Activated CD4-positive, alpha-beta T cell treated with anti-CD3 and anti-CD28 coated beads, Interleukin-2, amount 10 ng/mL, durations not matched to agents 7 days and 5 days (primary cell): ENCODE measurements around the gene ARMH4. TPM values are rescaled to one million over a fixed set of nuclear protein-coding genes. Genes with fewer than 3 reads are reported as not detected.

Source experiments
- CTCF ChIA-PET: fragments of 350-600 bp; sonication (Branson Sonifier 250); formaldehyde crosslinking; loops from one replicate; lab custom pipeline; 2021; ENCODE audit warnings: antibody characterized with exemption; lab: Charles Lee
- POLR2A ChIA-PET: fragments of 350-600 bp; sonication (Branson Sonifier 250); formaldehyde crosslinking; loops from one replicate; lab custom pipeline; 2021; ENCODE audit warnings: antibody characterized with exemption; lab: Charles Lee
- DNase-seq: peaks from one replicate; pipeline ENCODE4 v3.0.0-alpha.2; 2020
- H3K27ac Mint-ChIP-seq: one replicate; pipeline ENCODE4 v1.8.0; 2021; ENCODE audit warnings: mild to moderate bottlenecking, moderate library complexity, mixed read lengths
- H3K27me3 Mint-ChIP-seq: one replicate; pipeline ENCODE4 v1.8.0; 2021; ENCODE audit warnings: mixed read lengths
- H3K36me3 Mint-ChIP-seq: one replicate; pipeline ENCODE4 v1.8.0; 2021; ENCODE audit warnings: low read depth, mixed read lengths
- H3K4me1 Mint-ChIP-seq: one replicate; pipeline ENCODE4 v1.8.0; 2021; ENCODE audit warnings: mixed read lengths
- H3K4me3 Mint-ChIP-seq: one replicate; pipeline ENCODE4 v1.8.0; 2021; ENCODE audit warnings: mild to moderate bottlenecking, moderate library complexity, mixed read lengths
- H3K9me3 Mint-ChIP-seq: one replicate; pipeline ENCODE4 v1.8.0; 2021; ENCODE audit warnings: mixed read lengths
- total RNA-seq, 2 experiments: library from RNA; stranded (reverse); gene quantifications; one replicate each; pipeline ENCODE4 v1.2.3, GENCODE V29; 2021

ARMH4 gene
- total RNA-seq, 2 experiments from 2014 or later, result 0.07 TPM; not detected in 1

- Mint-ChIP-seq H3K4me3 (no peak overlapping the region), H3K36me3 (no peaks in the 10 kb centered on the region), H3K27me3 (peaks cover 3% of the 10 kb centered on the region), H3K27ac (no peak overlapping the region), H3K9me3 (no peaks in the 10 kb centered on the region), H3K4me1 (no peaks in the 10 kb centered on the region)
- POLR2A ChIA-PET, result no interaction called here
- DNase-seq, result no peak
- CTCF ChIA-PET, result no interaction called here
Measured at GRCh38 chr14:58054100-58054499, 97.9 kb downstream of the ARMH4 start.

DNA sequence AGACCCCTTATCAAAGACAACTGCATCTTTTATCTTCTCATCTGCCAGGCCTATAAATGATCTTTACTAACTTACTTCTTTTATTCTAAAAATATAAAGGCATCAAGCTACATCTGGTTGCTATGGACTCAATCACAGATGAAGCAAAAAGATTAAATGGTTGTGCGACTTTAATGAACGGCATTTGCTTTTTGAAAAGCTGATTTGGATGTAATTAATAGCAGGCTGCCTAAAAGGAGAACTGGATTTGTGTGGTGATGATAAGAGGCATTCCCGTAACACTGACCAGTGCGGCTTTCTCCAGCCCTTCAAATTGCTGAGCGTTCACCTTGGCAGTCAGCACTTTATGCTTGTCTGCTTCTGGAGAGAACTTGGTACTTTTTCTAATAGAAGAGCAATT, 103.8 kb downstream of the ARMH4 start:
- H3K27ac Mint-ChIP-seq, result no peak overlapping the region
- no peaks in the 10 kb centered on the region for H3K4me1 Mint-ChIP-seq
- H3K9me3 Mint-ChIP-seq, result peaks cover 2% of the 10 kb centered on the region
- CTCF ChIA-PET, result no interaction called here
- no peaks in the 10 kb centered on the region for H3K27me3 Mint-ChIP-seq
- DNase-seq, result no peak
- no peak overlapping the region for H3K4me3 Mint-ChIP-seq
- H3K36me3 Mint-ChIP-seq, result no peaks in the 10 kb centered on the region
- POLR2A ChIA-PET, result no interaction called here

DNA sequence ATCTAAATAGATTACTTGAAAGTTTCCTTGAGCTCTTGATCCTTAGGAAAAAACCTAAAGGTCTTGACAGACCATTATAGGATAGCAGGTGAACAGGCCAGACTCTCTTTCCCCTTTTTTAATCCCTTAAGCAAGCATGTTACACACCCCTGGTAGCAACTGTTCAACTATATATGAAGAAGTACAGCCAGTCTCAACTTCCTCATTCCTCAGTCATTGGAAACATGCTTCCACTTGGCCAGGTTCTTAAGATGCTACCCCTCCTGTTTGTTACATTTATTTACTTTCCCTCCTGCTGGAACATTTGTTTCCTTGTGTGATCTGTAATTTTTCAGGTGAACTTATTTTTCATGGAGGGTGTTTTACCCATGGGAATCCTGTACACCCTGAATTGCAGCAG, 124.1 kb downstream of the ARMH4 start:
- no peaks in the 10 kb centered on the region for H3K27me3 Mint-ChIP-seq
- H3K27ac Mint-ChIP-seq, result no peak overlapping the region
- CTCF ChIA-PET, result no interaction called here
- H3K4me1 Mint-ChIP-seq, result no peaks in the 10 kb centered on the region
- no peak overlapping the region for H3K4me3 Mint-ChIP-seq
- POLR2A ChIA-PET, result no interaction called here
- H3K36me3 Mint-ChIP-seq, result no peaks in the 10 kb centered on the region
- no peaks in the 10 kb centered on the region for H3K9me3 Mint-ChIP-seq
- DNase-seq, result no peak

- no peaks in the 10 kb centered on the region for H3K4me1 Mint-ChIP-seq
- ChIA-PET POLR2A (no interaction called here), CTCF (no interaction called here)
- H3K27ac Mint-ChIP-seq, result no peak overlapping the region
- no peaks in the 10 kb centered on the region for H3K36me3 Mint-ChIP-seq
- no peak for DNase-seq
- no peaks in the 10 kb centered on the region for H3K27me3 Mint-ChIP-seq
- no peak overlapping the region for H3K4me3 Mint-ChIP-seq
- no peaks in the 10 kb centered on the region for H3K9me3 Mint-ChIP-seq
Measured at GRCh38 chr14:58026967-58027366, 125.0 kb downstream of the ARMH4 start.

DNA sequence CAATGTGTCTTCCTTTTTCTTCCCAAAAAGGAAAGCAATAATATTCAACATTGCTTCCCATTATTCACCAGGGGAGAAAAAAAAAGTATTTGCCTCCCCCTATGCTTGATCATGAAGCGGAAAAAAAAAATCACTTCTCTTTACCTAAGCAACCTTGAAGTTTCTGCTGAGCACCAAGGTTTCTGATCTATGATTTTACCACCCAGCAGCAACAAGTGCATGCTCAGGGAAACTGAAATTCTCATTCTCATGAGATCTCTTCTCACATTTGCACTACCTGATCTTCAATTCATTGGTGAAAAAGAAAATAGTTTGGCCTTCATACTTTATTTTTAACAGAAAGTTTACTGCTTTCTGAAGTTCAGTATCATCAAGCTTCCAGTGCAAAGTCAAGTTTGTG, 125.8 kb downstream of the ARMH4 start:
- H3K27me3 Mint-ChIP-seq, result no peaks in the 10 kb centered on the region
- POLR2A ChIA-PET, result no interaction called here
- H3K36me3 Mint-ChIP-seq, result no peaks in the 10 kb centered on the region
- CTCF ChIA-PET, result no interaction called here
- no peaks in the 10 kb centered on the region for H3K9me3 Mint-ChIP-seq
- no peaks in the 10 kb centered on the region for H3K4me1 Mint-ChIP-seq
- H3K27ac Mint-ChIP-seq, result no peak overlapping the region
- H3K4me3 Mint-ChIP-seq, result no peak overlapping the region
- no peak for DNase-seq

GRCh38 chr14:58014778-58015177, 137.2 kb downstream of the ARMH4 start:
- Mint-ChIP-seq H3K27me3 (peaks cover 8% of the 10 kb centered on the region), H3K4me1 (no peaks in the 10 kb centered on the region), H3K36me3 (no peaks in the 10 kb centered on the region), H3K9me3 (peaks cover 3% of the 10 kb centered on the region), H3K27ac (no peak overlapping the region), H3K4me3 (no peak overlapping the region)
- POLR2A ChIA-PET, result no interaction called here
- no peak for DNase-seq
- CTCF ChIA-PET, result no interaction called here

DNA sequence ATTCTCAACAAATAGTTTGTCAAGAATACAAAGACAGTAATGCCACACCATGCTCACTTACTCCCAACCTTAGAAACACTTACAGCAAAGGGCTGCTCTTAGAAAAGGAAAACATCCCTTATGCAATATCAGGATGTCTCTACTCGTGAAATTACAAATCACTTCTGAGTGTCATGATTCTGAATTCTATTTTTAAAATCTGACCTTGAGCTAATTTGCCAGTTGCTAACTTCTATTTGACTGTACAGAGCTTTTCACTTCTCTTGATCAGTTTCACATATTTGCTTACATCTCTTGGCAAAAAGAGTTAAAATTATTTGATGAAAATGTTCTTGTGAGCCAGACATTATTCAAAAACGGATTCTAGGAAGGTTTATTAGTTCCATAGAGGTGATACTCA, 149.4 kb downstream of the ARMH4 start:
- Mint-ChIP-seq H3K4me3 (no peak overlapping the region), H3K27me3 (peaks cover 8% of the 10 kb centered on the region), H3K27ac (no peak overlapping the region), H3K36me3 (no peaks in the 10 kb centered on the region), H3K9me3 (no peaks in the 10 kb centered on the region), H3K4me1 (no peaks in the 10 kb centered on the region)
- ChIA-PET CTCF (no interaction called here), POLR2A (no interaction called here)
- no peak for DNase-seq

DNA sequence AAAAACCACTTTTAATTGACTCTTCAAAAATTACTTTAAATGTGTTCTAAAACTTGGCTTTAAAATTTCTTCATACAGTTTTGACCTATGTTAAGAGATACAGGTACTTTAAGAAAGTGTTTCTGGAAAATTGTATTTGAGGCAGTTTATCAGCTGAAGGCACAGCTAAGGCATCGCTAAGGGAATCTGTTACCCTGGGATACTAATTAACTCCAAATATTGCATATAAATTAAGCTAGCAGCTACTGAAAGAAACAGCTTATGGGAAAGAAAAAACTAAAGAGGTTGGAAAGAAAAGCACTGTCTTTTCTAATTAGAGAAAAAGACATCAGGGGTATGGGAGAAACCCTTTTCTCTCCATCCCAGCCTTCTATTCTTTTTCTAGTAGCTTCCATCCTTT, 152.0 kb downstream of the ARMH4 start:
- no peak for DNase-seq
- Mint-ChIP-seq H3K9me3 (no peaks in the 10 kb centered on the region), H3K36me3 (no peaks in the 10 kb centered on the region), H3K27me3 (peaks cover 9% of the 10 kb centered on the region), H3K4me1 (no peaks in the 10 kb centered on the region), H3K27ac (no peak overlapping the region), H3K4me3 (no peak overlapping the region)
- POLR2A ChIA-PET, result no interaction called here
- CTCF ChIA-PET, result no interaction called here

- Mint-ChIP-seq H3K4me1 (no peaks in the 10 kb centered on the region), H3K36me3 (no peaks in the 10 kb centered on the region), H3K27me3 (peaks cover 6% of the 10 kb centered on the region), H3K4me3 (no peak overlapping the region), H3K9me3 (no peaks in the 10 kb centered on the region), H3K27ac (no peak overlapping the region)
- POLR2A ChIA-PET, result no interaction called here
- DNase-seq, result no peak
- CTCF ChIA-PET, result no interaction called here
Measured at GRCh38 chr14:57999471-57999870, 152.5 kb downstream of the ARMH4 start.

- H3K4me1 Mint-ChIP-seq, result no peaks in the 10 kb centered on the region
- no peaks in the 10 kb centered on the region for H3K36me3 Mint-ChIP-seq
- ChIA-PET POLR2A (no interaction called here), CTCF (no interaction called here)
- no peak for DNase-seq
- H3K27ac Mint-ChIP-seq, result no peak overlapping the region
- no peaks in the 10 kb centered on the region for H3K9me3 Mint-ChIP-seq
- peaks cover 6% of the 10 kb centered on the region for H3K27me3 Mint-ChIP-seq
- no peak overlapping the region for H3K4me3 Mint-ChIP-seq
Measured at GRCh38 chr14:57998766-57999165, 153.2 kb downstream of the ARMH4 start.

DNA sequence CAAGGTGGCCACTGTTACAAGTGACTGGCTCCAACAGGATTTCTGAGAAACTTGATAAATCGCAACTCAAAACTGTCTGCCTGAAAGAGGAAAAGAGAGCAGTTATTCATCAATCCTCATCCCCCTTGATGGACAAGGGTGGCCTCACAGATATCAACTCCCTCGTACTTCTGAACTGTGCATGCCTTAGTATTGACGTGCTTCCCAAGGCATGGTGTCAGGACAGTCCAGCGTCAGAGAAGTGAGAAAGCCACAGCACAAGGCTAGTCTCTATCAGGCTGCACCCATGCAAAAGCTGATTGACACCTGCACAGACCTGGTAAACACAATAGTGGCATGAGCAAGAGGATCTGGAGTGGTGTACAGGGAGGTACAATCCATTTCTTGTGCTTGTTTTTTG, 160.7 kb downstream of the ARMH4 start:
- Mint-ChIP-seq H3K27ac (no peak overlapping the region), H3K9me3 (no peaks in the 10 kb centered on the region), H3K36me3 (no peaks in the 10 kb centered on the region), H3K4me3 (no peak overlapping the region), H3K27me3 (peaks cover 4% of the 10 kb centered on the region), H3K4me1 (no peaks in the 10 kb centered on the region)
- DNase-seq, result no peak
- CTCF ChIA-PET, result no interaction called here
- POLR2A ChIA-PET, result no interaction called here

- POLR2A ChIA-PET, result no interaction called here
- H3K36me3 Mint-ChIP-seq, result no peaks in the 10 kb centered on the region
- DNase-seq, result no peak
- H3K27me3 Mint-ChIP-seq, result peaks cover 4% of the 10 kb centered on the region
- H3K4me1 Mint-ChIP-seq, result no peaks in the 10 kb centered on the region
- CTCF ChIA-PET, result interaction anchor here (0.6 to 0.9 kb wide), 2 partner anchors 11 to 598 kb away, joined by 3 read pairs; partner anchors contain the start of gene NAA30
- no peak overlapping the region for H3K27ac Mint-ChIP-seq
- H3K9me3 Mint-ChIP-seq, result no peaks in the 10 kb centered on the region
- no peak overlapping the region for H3K4me3 Mint-ChIP-seq
Measured at GRCh38 chr14:57988445-57988844, 163.6 kb downstream of the ARMH4 start.

GRCh38 chr14:57987596-57988300, 164.3 kb downstream of the ARMH4 start:
- Mint-ChIP-seq H3K9me3 (no peaks in the 10 kb centered on the region), H3K36me3 (no peaks in the 10 kb centered on the region), H3K4me1 (no peaks in the 10 kb centered on the region), H3K27ac (no peak overlapping the region), H3K4me3 (no peak overlapping the region), H3K27me3 (peaks cover 4% of the 10 kb centered on the region)
- POLR2A ChIA-PET, result no interaction called here
- no peak for DNase-seq
- CTCF ChIA-PET, result interaction anchor here (0.9 kb wide), 1 partner anchor 10 kb away, joined by 3 read pairs; no protein-coding TSS in a partner anchor

- Mint-ChIP-seq H3K9me3 (no peaks in the 10 kb centered on the region), H3K4me1 (no peaks in the 10 kb centered on the region), H3K36me3 (no peaks in the 10 kb centered on the region), H3K27me3 (peaks cover 4% of the 10 kb centered on the region), H3K27ac (no peak overlapping the region), H3K4me3 (no peak overlapping the region)
- DNase-seq, result no peak
- ChIA-PET CTCF (no interaction called here), POLR2A (no interaction called here)
Measured at GRCh38 chr14:57987051-57987450, 165.0 kb downstream of the ARMH4 start.
